ENCODE data around the gene CERS2.
"Not testable (repeated sequence)": the region's sequence is repeated elsewhere in the genome, so short reads cannot be mapped to it uniquely, and the experiment has no call there.

The CERS2 gene

DNA sequence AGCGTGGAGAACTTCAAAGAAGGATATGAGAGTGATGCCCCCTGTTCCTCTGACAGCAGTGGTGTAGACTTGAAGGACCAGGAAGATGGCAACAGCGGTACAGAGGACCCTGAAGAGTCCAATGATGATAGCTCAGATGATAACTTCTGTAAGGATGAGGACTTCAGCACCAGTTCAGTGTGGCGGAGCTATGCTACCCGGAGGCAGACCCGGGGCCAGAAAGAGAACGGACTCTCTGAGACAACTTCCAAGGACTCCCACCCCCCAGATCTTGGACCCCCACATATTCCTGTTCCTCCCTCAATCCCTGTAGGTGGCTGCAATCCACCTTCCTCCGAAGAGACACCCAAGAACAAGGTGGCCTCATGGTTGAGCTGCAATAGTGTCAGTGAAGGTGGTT lies 14.0 kb downstream of the CERS2 start:
- no peak overlapping the region for H3K27ac ChIP-seq
- TF ChIP-seq, protein P1, sequence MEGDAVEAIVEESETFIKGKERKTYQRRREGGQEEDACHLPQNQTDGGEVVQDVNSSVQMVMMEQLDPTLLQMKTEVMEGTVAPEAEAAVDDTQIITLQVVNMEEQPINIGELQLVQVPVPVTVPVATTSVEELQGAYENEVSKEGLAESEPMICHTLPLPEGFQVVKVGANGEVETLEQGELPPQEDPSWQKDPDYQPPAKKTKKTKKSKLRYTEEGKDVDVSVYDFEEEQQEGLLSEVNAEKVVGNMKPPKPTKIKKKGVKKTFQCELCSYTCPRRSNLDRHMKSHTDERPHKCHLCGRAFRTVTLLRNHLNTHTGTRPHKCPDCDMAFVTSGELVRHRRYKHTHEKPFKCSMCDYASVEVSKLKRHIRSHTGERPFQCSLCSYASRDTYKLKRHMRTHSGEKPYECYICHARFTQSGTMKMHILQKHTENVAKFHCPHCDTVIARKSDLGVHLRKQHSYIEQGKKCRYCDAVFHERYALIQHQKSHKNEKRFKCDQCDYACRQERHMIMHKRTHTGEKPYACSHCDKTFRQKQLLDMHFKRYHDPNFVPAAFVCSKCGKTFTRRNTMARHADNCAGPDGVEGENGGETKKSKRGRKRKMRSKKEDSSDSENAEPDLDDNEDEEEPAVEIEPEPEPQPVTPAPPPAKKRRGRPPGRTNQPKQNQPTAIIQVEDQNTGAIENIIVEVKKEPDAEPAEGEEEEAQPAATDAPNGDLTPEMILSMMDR (conservative IDR thresholded peaks at IDR 0.05): no peak

DNA sequence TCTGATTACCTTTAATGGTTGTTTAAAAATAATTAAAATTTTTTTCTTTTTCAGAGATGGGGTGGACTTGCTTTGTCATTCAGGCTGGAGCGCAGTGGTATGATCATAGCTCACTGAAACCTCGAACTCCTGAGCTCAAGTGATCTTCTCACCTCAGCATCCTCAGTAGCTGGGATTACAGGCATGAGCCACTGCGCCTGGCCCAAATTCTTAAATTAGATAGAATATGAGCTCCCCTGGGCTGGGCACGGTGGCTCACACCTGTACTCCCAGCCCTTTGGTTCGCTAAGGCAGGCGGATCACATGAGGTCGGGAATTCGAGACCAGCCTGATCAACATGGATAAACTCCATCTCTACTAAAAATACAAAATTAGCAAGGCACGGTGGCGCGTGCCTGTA lies 17.0 kb downstream of the CERS2 start:
- H3K27ac ChIP-seq: no peak overlapping the region
- TF ChIP-seq, protein P1 (conservative IDR thresholded peaks at IDR 0.05): no peak

DNA sequence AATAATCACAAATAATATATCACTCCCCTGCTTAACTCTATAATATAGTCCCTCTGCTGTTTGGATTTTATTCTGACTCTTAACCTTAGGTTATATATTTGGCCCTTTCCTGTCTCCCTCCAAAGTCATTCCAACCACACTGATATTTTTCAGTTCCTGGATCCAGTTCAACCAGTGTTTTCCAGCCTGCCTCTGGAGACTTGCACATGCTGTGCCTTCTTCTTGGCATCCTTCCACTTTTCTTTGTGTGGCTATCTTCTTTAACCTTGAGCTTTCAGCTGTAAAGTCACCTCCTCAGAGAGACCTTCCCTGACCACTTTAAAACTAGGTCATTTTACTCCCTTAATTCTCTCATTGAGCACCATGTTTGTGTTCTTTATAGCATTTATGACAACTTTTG lies 19.4 kb downstream of the CERS2 start:
- H3K27ac ChIP-seq: peak overlapping the region; percentile 39
- TF ChIP-seq, protein P1 (conservative IDR thresholded peaks at IDR 0.05): no peak

DNA sequence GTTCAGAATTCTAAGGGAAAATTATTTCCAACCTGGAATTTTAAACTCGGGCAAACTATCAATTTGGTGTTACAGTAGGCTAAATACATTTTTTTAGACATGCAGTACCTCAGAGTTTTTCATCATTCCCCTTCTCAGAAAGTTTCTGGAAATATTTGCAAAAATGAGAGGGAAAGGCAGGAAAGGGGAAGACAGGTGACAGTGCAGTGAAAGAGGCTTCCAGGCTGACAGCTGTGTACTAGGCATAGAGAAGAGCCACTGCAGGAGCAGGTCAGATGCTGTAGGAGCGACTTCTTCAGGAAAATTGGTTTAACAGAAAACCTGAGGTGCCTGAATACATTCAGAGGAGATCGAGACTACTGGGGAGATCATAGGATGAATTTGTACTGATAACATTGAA lies 19.9 kb downstream of the CERS2 start:
- peak overlapping the region; percentile 39 for H3K27ac ChIP-seq
- TF ChIP-seq, protein P1 (conservative IDR thresholded peaks at IDR 0.05): no peak

DNA sequence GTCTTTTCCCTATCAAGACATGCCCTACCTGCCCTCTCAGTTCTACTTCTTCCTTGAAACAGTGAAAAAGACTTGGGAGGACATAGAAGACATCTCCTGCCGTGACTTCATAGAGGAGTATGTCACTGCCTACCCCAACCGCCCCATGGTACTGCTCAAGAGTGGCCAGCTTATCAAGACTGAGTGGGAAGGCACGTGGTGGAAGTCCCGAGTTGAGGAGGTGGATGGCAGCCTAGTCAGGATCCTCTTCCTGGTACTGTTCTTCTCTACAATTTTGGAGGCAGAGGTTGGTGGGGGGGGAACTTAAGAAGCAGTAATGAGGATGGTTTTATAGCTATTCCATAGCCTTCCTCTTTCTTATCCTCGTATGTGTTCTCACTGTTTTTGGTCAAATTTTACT lies 29.8 kb downstream of the CERS2 start:
- no peak overlapping the region for H3K27ac ChIP-seq
- TF ChIP-seq, protein P1 (conservative IDR thresholded peaks at IDR 0.05): no peak

DNA sequence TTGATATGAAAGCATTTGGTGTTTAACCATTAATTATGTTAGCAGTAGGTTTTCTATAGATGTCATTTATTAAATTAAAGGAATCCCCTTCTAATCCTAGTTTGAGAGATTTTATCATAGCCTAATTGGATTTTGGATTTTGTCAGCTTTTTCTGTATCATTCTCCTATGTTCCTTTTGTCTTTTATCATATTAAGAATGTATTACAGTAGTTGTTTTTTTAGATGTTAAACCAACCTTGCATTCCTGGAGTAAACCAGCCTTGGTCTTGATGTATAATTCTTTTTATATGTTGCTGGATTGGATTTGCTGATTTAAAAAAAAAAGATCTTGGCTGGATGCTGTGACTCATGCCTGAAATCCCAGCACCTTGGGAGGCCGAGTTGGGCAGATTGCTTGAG lies 42.9 kb downstream of the CERS2 start:
- TF ChIP-seq, protein P1 (conservative IDR thresholded peaks at IDR 0.05): no peak
- no peak overlapping the region for H3K27ac ChIP-seq

DNA sequence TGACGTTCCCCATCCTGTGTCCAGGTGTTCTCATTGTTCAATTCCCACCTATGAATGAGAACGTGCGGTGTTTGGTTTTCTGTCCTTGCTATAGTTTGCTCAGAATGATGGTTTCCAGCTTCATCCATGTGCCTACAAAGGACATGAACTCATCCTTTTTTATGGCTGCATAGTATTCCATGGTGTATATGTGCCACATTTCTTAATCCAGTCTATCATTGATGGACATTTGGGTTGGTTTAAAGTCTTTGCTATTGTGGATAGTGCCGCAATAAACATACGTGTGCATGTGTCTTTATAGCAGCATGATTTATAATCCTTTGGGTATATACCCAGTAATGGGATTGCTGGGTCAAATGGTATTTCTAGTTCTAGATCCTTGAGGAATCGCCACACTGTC lies 45.9 kb downstream of the CERS2 start:
- not testable (repeated sequence) for H3K27ac ChIP-seq

DNA sequence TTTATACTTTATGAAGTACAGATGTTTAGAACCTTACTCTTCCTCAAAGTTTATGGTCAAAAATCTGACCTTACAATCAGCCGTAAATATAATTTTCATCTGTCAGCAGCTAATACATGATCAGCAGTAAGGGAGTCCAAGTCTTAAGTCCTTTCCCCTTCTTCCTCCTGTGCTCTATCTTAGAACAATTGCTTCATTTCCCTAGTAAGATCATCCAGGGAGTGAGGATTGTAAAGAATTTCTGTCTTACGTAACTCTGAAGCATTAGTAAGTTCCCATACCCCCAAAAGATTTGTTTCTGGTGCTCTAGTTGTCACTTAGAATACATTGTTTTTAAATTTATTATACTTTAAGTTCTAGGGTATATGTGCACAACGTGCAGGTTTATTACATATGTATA lies 46.3 kb downstream of the CERS2 start:
- no peak overlapping the region for H3K27ac ChIP-seq
- TF ChIP-seq, protein P1 (conservative IDR thresholded peaks at IDR 0.05): no peak

Data from VCaP (cell line).